HK-2 (cell line): ENCODE results near the gene P4HA2.
"Not testable (repeated sequence)": the region's sequence is repeated elsewhere in the genome, so short reads cannot be mapped to it uniquely, and the experiment has no call there.

ENCODE experiments used
- DNase-seq: peaks from one replicate; pipeline ENCODE4 v3.0.0-alpha.2; 2018; ENCODE audit not compliant: unreplicated experiment

The P4HA2 gene

DNA sequence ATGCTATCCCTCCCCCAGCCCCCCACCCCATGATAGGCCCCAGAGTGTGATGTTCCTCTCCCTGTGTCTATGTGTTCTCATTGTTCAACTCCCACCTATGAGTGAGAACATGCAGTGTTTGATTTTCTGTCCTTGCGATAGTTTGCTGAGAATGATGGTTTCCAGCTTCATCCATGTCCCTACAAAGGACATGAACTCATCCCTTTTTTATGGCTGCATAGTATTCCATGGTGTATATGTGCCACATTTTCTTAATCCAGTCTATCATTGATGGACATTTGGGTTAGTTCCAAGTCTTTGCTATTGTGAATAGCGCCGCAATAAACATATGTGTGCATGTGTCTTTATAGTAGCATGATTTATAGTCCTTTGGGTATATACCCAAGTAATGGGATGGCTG lies 82.3 kb downstream of the P4HA2 start:
- DNase-seq = not testable (repeated sequence)

DNA sequence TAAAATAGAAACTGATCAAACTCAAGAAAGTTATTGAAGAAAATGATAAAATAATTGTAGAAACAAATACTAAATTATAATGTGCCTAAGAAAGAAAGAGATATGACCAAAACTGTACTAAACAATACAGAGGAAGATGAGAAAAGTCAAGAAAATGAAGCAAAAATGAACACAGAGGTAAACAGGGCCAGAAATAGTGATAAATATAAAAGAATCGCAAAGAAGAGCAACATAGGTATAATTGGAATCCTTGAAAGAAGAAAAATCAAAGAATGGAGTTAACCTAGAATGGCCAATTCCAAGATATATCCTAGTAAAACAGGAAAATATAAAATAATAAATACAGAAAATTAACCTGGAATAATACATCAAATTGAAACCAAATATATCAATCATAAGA lies 84.5 kb downstream of the P4HA2 start:
- no peak for DNase-seq

DNA sequence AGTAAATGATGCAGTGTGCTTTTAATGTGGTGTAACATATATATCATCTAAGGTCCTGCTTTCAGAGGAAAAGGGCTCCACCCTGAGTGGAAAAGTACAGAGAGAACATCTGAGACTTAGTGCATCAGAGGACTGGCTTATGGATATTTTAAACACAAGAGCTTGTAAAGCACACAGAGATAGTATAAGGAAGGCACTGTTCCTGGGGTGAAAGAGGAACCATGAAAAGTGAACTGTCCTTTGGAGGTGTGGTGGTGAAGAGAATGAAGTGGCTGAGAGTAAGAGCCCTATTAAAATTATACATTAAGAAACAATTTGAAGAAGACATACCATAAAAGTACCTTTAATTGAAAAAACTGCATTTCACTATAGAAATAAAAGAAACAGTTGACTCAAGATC lies 85.2 kb downstream of the P4HA2 start:
- no peak for DNase-seq
